Thyroid gland (tissue), 4 donors: Measurements from ENCODE around the gene NAALADL2. TPM values are rescaled to one million over a fixed set of nuclear protein-coding genes. Genes with fewer than 3 reads are reported as not detected.

Experiments
- DNase-seq, 2 donors: peaks; one replicate each; pipeline ENCODE4 v3.0.0-alpha.2; 2019
- H3K27ac ChIP-seq, 3 donors: fragments of 200-600 bp; sonication (generic); 1 replicate in 2 of 3; 2 replicates in 1 of 3; pipeline ENCODE4 v1.5.1; 2016 to 2019; ENCODE audit warnings: mild to moderate bottlenecking in 1 of 3, moderate library complexity in 1 of 3
- H3K27me3 ChIP-seq: fragments of 200-600 bp; sonication (generic); one replicate; pipeline ENCODE4 v1.5.1; 2019
- H3K36me3 ChIP-seq, 2 donors: fragments of 200-600 bp; sonication (generic); one replicate each; pipeline ENCODE4 v1.5.1; 2016 to 2019
- H3K4me1 ChIP-seq, 2 donors: fragments of 200-600 bp; sonication (generic); one replicate each; pipeline ENCODE4 v1.5.1; 2017 to 2019
- H3K4me3 ChIP-seq, 3 donors: fragments of 200-600 bp; sonication (generic); replicated peaks in 1 of 3; 1 replicate in 2 of 3; 2 replicates in 1 of 3; pipeline ENCODE4 v1.5.1; 2016; ENCODE audit warnings: mild to moderate bottlenecking in 1 of 3
- H3K9me3 ChIP-seq: fragments of 200-600 bp; sonication (generic); one replicate; pipeline ENCODE4 v1.5.1; 2017
- POLR2A ChIP-seq, 2 donors: fragments of 450-650 bp; IDR thresholded peaks; one replicate each; pipeline ENCODE4 v1.6.1; 2017; ENCODE audit warnings: antibody characterized with exemption in 2 of 2, mild to moderate bottlenecking in 2 of 2, moderate library complexity in 1 of 2
- WGBS, 2 donors: methylation state at CpG; one replicate each; pipeline ENCODE4 v1.1.5; 2017; 5-methylcytosine and 5-hydroxymethylcytosine counted together
- intact Hi-C: fragments of 100-400 bp; cut with DNase I; formaldehyde crosslinking; loops from one replicate; pipeline ENCODE4 v1.15.1; 2023
- total RNA-seq, 4 donors: library from RNA; depleted of rRNA; stranded (reverse); fragments of >200 nt; gene quantifications; one replicate each; pipeline ENCODE4 v1.2.3, GENCODE V29; 2016
- TF ChIP-seq, protein P1 (sequence below), 6 experiments: fragments of 200-600 bp in 3 of 6; fragments of 450-650 bp in 3 of 6; sonication (generic) in 3 of 6; IDR thresholded peaks; one replicate each; pipeline ENCODE4 v1.5.1; 2016 to 2019; ENCODE audit warnings: antibody characterized with exemption in 6 of 6, mild to moderate bottlenecking in 2 of 6, inconsistent platforms in 1 of 6, moderate library complexity in 1 of 6

The NAALADL2 gene
- total RNA-seq, 4 donors from 2014 or later: 7.6 to 14.7 (median 9.0) TPM

DNA sequence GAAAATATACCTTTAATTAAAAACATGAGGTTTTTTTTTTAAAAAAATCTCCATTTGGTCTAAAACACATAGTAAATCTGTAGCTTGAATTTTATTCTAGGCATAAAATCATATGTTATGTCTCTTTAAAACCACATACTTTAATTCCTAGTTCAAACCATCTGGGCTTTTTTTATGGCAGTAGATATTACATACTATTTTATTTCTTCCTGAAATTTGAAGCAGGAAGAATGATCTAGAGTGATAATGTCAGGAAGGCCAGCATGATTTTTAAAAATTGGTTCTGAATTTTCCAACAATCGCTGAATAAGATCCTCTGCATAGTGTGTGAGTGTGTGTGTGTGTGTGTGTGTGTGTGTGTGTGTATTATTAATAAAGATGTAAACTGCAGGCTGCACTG is 420.3 kb downstream of the NAALADL2 start:
- peaks cover 0 to 8% of the 10 kb centered on the region in 2 donors for H3K4me1 ChIP-seq
- no peaks in the 10 kb centered on the region for H3K9me3 ChIP-seq
- 71 to 75% methylated on average over 1 of the region's 1 CpG for WGBS, 2 donors
- H3K27ac ChIP-seq: no peak overlapping the region
- TF ChIP-seq POLR2A (IDR thresholded peaks at IDR 0.05): no peak
- no peaks in the 10 kb centered on the region for H3K27me3 ChIP-seq
- no peak overlapping the region for H3K4me3 ChIP-seq
- intact Hi-C loops: no loop called here
- no peaks in the 10 kb centered on the region for H3K36me3 ChIP-seq
- DNase-seq: no peak

DNA sequence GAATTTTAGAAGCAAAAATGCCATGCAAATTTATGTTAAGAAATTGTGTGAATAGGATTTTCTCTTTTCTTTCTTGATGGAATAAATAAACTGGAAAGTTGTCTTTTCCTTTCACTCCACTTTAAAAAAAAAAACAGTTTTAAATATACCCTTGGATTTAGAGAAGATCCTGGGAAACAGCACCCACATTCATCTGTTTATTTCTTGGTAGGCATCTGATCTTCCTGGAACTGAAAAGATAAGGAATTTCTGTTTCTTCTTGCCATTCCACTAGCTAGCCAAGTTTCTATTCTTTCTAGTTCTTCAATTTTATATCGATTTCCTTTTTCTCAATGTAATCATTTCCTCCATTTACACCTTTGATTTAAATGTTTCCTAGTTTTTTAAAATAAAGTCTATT is 420.8 kb downstream of the NAALADL2 start:
- no peak overlapping the region for H3K4me3 ChIP-seq
- H3K27me3 ChIP-seq: no peaks in the 10 kb centered on the region
- no peaks in the 10 kb centered on the region for H3K36me3 ChIP-seq
- intact Hi-C loops: no loop called here
- H3K27ac ChIP-seq: no peak overlapping the region
- WGBS, 2 donors: 83 to 87% methylated on average over 1 of the region's 1 CpG
- no peaks in the 10 kb centered on the region for H3K9me3 ChIP-seq
- TF ChIP-seq, protein P1, sequence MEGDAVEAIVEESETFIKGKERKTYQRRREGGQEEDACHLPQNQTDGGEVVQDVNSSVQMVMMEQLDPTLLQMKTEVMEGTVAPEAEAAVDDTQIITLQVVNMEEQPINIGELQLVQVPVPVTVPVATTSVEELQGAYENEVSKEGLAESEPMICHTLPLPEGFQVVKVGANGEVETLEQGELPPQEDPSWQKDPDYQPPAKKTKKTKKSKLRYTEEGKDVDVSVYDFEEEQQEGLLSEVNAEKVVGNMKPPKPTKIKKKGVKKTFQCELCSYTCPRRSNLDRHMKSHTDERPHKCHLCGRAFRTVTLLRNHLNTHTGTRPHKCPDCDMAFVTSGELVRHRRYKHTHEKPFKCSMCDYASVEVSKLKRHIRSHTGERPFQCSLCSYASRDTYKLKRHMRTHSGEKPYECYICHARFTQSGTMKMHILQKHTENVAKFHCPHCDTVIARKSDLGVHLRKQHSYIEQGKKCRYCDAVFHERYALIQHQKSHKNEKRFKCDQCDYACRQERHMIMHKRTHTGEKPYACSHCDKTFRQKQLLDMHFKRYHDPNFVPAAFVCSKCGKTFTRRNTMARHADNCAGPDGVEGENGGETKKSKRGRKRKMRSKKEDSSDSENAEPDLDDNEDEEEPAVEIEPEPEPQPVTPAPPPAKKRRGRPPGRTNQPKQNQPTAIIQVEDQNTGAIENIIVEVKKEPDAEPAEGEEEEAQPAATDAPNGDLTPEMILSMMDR (IDR thresholded peaks at IDR 0.05): no peak
- no peak for TF ChIP-seq POLR2A (IDR thresholded peaks at IDR 0.05)
- no peak for DNase-seq
- H3K4me1 ChIP-seq: peaks cover 0 to 8% of the 10 kb centered on the region in 2 donors

DNA sequence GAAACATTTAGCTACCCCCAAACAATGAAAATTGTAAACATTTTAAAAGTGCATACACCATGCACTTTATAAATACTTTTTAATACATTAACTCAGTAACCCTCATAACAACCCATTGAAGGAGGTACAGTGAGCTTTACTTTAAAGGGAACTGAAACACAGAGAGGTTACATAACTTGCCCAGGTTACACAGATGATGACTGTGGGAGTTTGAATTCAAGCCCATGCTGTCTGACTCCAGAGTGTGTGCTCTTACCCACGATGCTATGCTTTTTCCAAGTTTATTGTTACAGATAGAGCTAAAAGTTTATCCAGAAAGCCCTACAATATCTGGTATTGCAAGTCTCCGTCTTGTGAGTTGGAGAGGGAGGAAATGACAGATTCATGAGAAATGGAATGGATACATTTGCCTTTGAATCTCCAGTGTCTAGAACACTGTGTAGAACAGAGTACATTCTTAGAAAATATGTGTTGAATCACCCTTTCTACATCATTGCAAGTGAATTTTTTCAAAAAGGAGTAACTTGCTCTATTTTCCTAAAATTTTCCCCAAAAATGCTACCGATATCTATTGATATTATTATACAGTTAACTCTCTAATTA is 428.3 kb downstream of the NAALADL2 start:
- no peak for DNase-seq
- intact Hi-C loops: no loop called here
- TF ChIP-seq, protein P1 (IDR thresholded peaks at IDR 0.05): no peak
- no peak for TF ChIP-seq POLR2A (IDR thresholded peaks at IDR 0.05)
- Histone ChIP-seq H3K9me3 (no peaks in the 10 kb centered on the region), H3K27me3 (no peaks in the 10 kb centered on the region), H3K4me3 (no peak overlapping the region), H3K36me3 (no peaks in the 10 kb centered on the region), H3K27ac (no peak overlapping the region), H3K4me1 (no peaks in the 10 kb centered on the region)
- 85 to 88% methylated on average over 3 of the region's 3 CpGs for WGBS, 2 donors

GRCh38 chr3:175288621-175289020 is 429.5 kb downstream of the NAALADL2 start:
- no peak overlapping the region for H3K27ac ChIP-seq
- H3K9me3 ChIP-seq: no peaks in the 10 kb centered on the region
- DNase-seq: no peak
- no peak overlapping the region for H3K4me3 ChIP-seq
- TF ChIP-seq, protein P1 (IDR thresholded peaks at IDR 0.05): no peak
- TF ChIP-seq POLR2A (IDR thresholded peaks at IDR 0.05): no peak
- H3K27me3 ChIP-seq: no peaks in the 10 kb centered on the region
- intact Hi-C loops: no loop called here
- 86 to 93% methylated on average over 4 of the region's 4 CpGs for WGBS, 2 donors
- H3K36me3 ChIP-seq: no peaks in the 10 kb centered on the region
- H3K4me1 ChIP-seq: no peaks in the 10 kb centered on the region

DNA sequence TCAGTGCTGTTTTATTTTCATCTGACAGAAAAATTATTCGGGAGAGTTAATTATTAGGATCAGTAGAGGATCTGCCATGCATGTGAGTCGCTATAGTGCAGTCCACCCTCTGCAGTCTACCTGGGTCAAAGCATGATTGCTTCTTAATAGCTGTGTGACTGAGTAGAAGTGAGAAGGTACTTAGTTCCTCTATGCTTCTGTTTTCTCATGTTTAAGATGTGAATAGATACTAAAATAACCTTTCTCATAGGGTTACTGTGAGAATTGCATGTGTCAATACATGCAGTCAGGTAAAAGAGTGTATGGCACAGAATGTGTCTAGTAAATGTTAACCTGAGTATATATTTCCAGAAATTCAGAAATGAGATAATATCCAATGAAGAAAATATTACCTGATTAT is 435.7 kb downstream of the NAALADL2 start:
- WGBS, 2 donors: 61 to 68% methylated on average over 2 of the region's 2 CpGs
- no peaks in the 10 kb centered on the region for H3K27me3 ChIP-seq
- H3K36me3 ChIP-seq: no peaks in the 10 kb centered on the region
- H3K9me3 ChIP-seq: no peaks in the 10 kb centered on the region
- no peak overlapping the region for H3K27ac ChIP-seq
- no peak for DNase-seq
- intact Hi-C loops: no loop called here
- no peaks in the 10 kb centered on the region for H3K4me1 ChIP-seq
- H3K4me3 ChIP-seq: no peak overlapping the region
- TF ChIP-seq POLR2A (IDR thresholded peaks at IDR 0.05): no peak
- TF ChIP-seq, protein P1 (IDR thresholded peaks at IDR 0.05): no peak
